Activated CD8-positive, alpha-beta memory T cell treated with anti-CD3 and anti-CD28 coated beads for 1 hour (primary cell): ENCODE results near the gene GPD2.
"Not testable (repeated sequence)": the region's sequence is repeated elsewhere in the genome, so short reads cannot be mapped to it uniquely, and the experiment has no call there.

Experiments used
- DNase-seq, 2 donors: peaks; one replicate each; pipeline ENCODE4 v3.0.0-alpha.2; 2020; ENCODE audit warnings: low read depth in 1 of 2; ENCODE audit errors: extremely low read depth in 1 of 2

Gene GPD2

GRCh38 chr2:156522864-156523440, 86.8 kb downstream of the GPD2 start:
- no peak for DNase-seq

GRCh38 chr2:156526950-156527636, 90.9 kb downstream of the GPD2 start:
- no peak for DNase-seq

GRCh38 chr2:156528583-156528982, 92.4 kb downstream of the GPD2 start:
- not testable (repeated sequence) for DNase-seq

- no peak for DNase-seq
Measured at GRCh38 chr2:156532989-156533388, 96.8 kb downstream of the GPD2 start.

GRCh38 chr2:156536534-156536933, 100.4 kb downstream of the GPD2 start:
- DNase-seq: no peak

GRCh38 chr2:156537141-156537540, 101.0 kb downstream of the GPD2 start:
- no peak for DNase-seq

- DNase-seq: no peak
Measured at GRCh38 chr2:156538083-156538504, 101.9 kb downstream of the GPD2 start.

- no peak for DNase-seq
Measured at GRCh38 chr2:156539086-156539860, 103.1 kb downstream of the GPD2 start.

GRCh38 chr2:156540706-156541105, 104.5 kb downstream of the GPD2 start:
- DNase-seq: no peak

- no peak for DNase-seq
Measured at GRCh38 chr2:156541229-156541628, 105.0 kb downstream of the GPD2 start.

GRCh38 chr2:156541706-156542105, 105.5 kb downstream of the GPD2 start:
- DNase-seq: no peak

GRCh38 chr2:156548413-156548812, 112.2 kb downstream of the GPD2 start:
- no peak for DNase-seq

- no peak for DNase-seq
Measured at GRCh38 chr2:156553714-156554442, 117.7 kb downstream of the GPD2 start.

GRCh38 chr2:156561326-156561725, 125.1 kb downstream of the GPD2 start:
- DNase-seq: no peak

GRCh38 chr2:156562124-156562523, 125.9 kb downstream of the GPD2 start:
- DNase-seq: no peak

GRCh38 chr2:156563994-156564753, 128.0 kb downstream of the GPD2 start:
- DNase-seq: no peak

GRCh38 chr2:156565066-156565710, 129.0 kb downstream of the GPD2 start:
- DNase-seq: no peak

- no peak for DNase-seq
Measured at GRCh38 chr2:156573710-156574109, 137.5 kb downstream of the GPD2 start.

- no peak for DNase-seq
Measured at GRCh38 chr2:156574112-156574511, 137.9 kb downstream of the GPD2 start.

- DNase-seq: no peak
Measured at GRCh38 chr2:156576005-156576404, 139.8 kb downstream of the GPD2 start.
